Mesothelial cell of epicardium (in vitro differentiated cells): ENCODE data around the gene HOXB1. TPM values are rescaled to one million over a fixed set of nuclear protein-coding genes. Genes with fewer than 3 reads are reported as not detected.

Experiments
- DNase-seq, 2 experiments: peaks; one replicate each; pipeline ENCODE4 v3.0.0; 2021; ENCODE audit warnings: low spot score in 2 of 2; ENCODE audit not compliant: unreplicated experiment in 2 of 2
- H3K27ac Mint-ChIP-seq: 2 replicates; pipeline ENCODE4 v1.8.0; 2021; ENCODE audit warnings: mixed read lengths
- H3K27me3 Mint-ChIP-seq: 2 replicates; pipeline ENCODE4 v1.8.0; 2021; ENCODE audit warnings: low read depth, mixed read lengths
- H3K36me3 Mint-ChIP-seq: 2 replicates; pipeline ENCODE4 v1.8.0; 2021; ENCODE audit warnings: mixed read lengths
- H3K4me1 Mint-ChIP-seq: 2 replicates; pipeline ENCODE4 v1.8.0; 2021; ENCODE audit warnings: mixed read lengths
- H3K4me3 Mint-ChIP-seq: 2 replicates; pipeline ENCODE4 v1.8.0; 2021; ENCODE audit warnings: mild to moderate bottlenecking, moderate library complexity, mixed read lengths
- H3K9me3 Mint-ChIP-seq: 2 replicates; pipeline ENCODE4 v1.8.0; 2021; ENCODE audit warnings: mixed read lengths
- total RNA-seq: library from RNA; stranded (reverse); gene quantifications from 3 replicates; pipeline ENCODE4 v1.2.1, GENCODE V29; 2021
- TF ChIP-seq, protein P1 (sequence below): fragments of 200-600 bp; sonication (generic); IDR thresholded peaks from one replicate; pipeline ENCODE4 v1.5.0; 2021; ENCODE audit warnings: antibody characterized with exemption; ENCODE audit not compliant: unreplicated experiment

Gene HOXB1
- total RNA-seq, 1 donor from 2014 or later: 0.25 TPM

- Mint-ChIP-seq H3K27me3 (no peaks in the 10 kb centered on the region), H3K4me3 (no peak overlapping the region), H3K27ac (peak overlapping the region; percentile 75), H3K4me1 (peaks cover 69% of the 10 kb centered on the region), H3K9me3 (no peaks in the 10 kb centered on the region), H3K36me3 (no peaks in the 10 kb centered on the region)
- no peak for DNase-seq
- TF ChIP-seq, protein P1, sequence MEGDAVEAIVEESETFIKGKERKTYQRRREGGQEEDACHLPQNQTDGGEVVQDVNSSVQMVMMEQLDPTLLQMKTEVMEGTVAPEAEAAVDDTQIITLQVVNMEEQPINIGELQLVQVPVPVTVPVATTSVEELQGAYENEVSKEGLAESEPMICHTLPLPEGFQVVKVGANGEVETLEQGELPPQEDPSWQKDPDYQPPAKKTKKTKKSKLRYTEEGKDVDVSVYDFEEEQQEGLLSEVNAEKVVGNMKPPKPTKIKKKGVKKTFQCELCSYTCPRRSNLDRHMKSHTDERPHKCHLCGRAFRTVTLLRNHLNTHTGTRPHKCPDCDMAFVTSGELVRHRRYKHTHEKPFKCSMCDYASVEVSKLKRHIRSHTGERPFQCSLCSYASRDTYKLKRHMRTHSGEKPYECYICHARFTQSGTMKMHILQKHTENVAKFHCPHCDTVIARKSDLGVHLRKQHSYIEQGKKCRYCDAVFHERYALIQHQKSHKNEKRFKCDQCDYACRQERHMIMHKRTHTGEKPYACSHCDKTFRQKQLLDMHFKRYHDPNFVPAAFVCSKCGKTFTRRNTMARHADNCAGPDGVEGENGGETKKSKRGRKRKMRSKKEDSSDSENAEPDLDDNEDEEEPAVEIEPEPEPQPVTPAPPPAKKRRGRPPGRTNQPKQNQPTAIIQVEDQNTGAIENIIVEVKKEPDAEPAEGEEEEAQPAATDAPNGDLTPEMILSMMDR: no peak
These were observed 43.6 kb downstream of the HOXB1 start for GRCh38 chr17:48487221-48487620.

DNA sequence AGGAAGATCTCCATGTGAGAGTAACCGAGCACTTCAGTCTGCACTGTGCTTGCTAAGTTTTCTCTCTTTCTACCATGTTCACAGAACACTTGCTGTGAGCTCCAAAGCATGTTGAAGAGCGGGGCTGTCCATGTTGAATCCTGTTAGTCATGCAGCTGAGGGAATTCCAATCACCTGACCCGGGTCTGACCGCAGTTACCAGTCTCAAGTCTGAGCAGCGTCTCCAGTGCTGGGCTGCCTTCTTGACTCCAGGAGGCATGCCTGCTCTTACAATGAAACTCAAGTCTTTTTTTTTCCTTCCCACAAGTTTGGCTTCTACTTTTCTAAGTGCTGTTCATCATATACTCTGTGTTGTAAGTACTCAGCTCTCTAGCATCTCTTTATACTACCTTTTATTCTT is 44.3 kb downstream of the HOXB1 start:
- H3K27me3 Mint-ChIP-seq: no peaks in the 10 kb centered on the region
- peak overlapping the region; percentile 75 for H3K27ac Mint-ChIP-seq
- no peaks in the 10 kb centered on the region for H3K9me3 Mint-ChIP-seq
- no peak for DNase-seq
- no peak overlapping the region for H3K4me3 Mint-ChIP-seq
- TF ChIP-seq, protein P1: no peak
- H3K4me1 Mint-ChIP-seq: peaks cover 69% of the 10 kb centered on the region
- H3K36me3 Mint-ChIP-seq: no peaks in the 10 kb centered on the region

GRCh38 chr17:48484850-48485249 is 46.0 kb downstream of the HOXB1 start:
- Mint-ChIP-seq H3K36me3 (no peaks in the 10 kb centered on the region), H3K4me1 (peaks cover 55% of the 10 kb centered on the region), H3K27me3 (no peaks in the 10 kb centered on the region), H3K4me3 (no peak overlapping the region), H3K9me3 (no peaks in the 10 kb centered on the region), H3K27ac (peak overlapping the region; percentile 47)
- no peak for DNase-seq
- TF ChIP-seq, protein P1: no peak

DNA sequence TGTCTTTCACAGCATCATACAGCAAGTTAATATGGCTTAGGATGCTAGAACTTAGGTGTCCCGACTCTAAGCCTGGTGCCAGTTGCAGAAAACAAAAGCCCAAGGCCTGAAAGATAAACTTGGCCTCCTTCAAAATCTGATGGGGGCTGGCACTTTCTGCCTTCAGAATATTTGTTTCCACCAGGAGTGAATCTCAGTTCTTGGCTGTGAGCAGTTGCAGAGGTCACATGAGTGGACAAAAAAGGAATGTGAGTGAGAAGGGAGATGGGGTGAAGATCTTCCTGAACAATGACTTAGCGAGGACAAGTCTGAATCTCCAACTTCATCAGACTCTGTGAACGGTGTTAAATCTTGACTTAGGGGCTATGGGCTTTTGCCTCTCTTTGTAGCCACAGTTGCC is 46.6 kb downstream of the HOXB1 start:
- Mint-ChIP-seq H3K27ac (peak overlapping the region; percentile 91), H3K36me3 (no peaks in the 10 kb centered on the region), H3K4me1 (peaks cover 50% of the 10 kb centered on the region), H3K9me3 (no peaks in the 10 kb centered on the region), H3K27me3 (no peaks in the 10 kb centered on the region), H3K4me3 (no peak overlapping the region)
- TF ChIP-seq, protein P1: no peak
- no peak for DNase-seq

GRCh38 chr17:48483471-48484131 is 47.2 kb downstream of the HOXB1 start:
- Mint-ChIP-seq H3K27ac (peak overlapping the region; percentile 91), H3K36me3 (no peaks in the 10 kb centered on the region), H3K27me3 (no peaks in the 10 kb centered on the region), H3K9me3 (no peaks in the 10 kb centered on the region), H3K4me3 (no peak overlapping the region), H3K4me1 (peaks cover 51% of the 10 kb centered on the region)
- TF ChIP-seq, protein P1: no peak
- peak; percentile 30 to 70 for DNase-seq
